UCSD-AML1 (cell line): Measurements from ENCODE around the gene LGALS7B.
"Not testable (repeated sequence)": the region's sequence is repeated elsewhere in the genome, so short reads cannot be mapped to it uniquely, and the experiment has no call there.

ENCODE experiments used
- DNase-seq: peaks from one replicate; lab custom pipeline; 2025; ENCODE audit not compliant: unreplicated experiment; lab: John Stamatoyannopoulos, UW

Gene LGALS7B

GRCh38 chr19:38788478-38789243, at the start of gene LGALS7B:
Gene LGALS7B, plus strand, starts transcription at chr19:38789200. Its CDS starts 27 bp downstream, at chr19:38789227.
- no peak for DNase-seq

GRCh38 chr19:38739440-38740256, 49.4 kb upstream of the LGALS7B start:
- DNase-seq, result no peak

- DNase-seq, result no peak
Measured at GRCh38 chr19:38740257-38740592, 48.8 kb upstream of the LGALS7B start.

GRCh38 chr19:38740932-38741331, 48.1 kb upstream of the LGALS7B start:
- DNase-seq, result no peak

GRCh38 chr19:38741670-38742069, 47.3 kb upstream of the LGALS7B start:
- DNase-seq, result no peak

- DNase-seq, result no peak
Measured at GRCh38 chr19:38742296-38742695, 46.7 kb upstream of the LGALS7B start.

- DNase-seq, result no peak
Measured at GRCh38 chr19:38742906-38743305, 46.1 kb upstream of the LGALS7B start.

GRCh38 chr19:38743394-38744297, 45.4 kb upstream of the LGALS7B start:
- no peak for DNase-seq

- DNase-seq, result no peak
Measured at GRCh38 chr19:38744298-38744681, 44.7 kb upstream of the LGALS7B start, which contains the start of gene CAPN12. Gene CAPN12, minus strand, starts transcription at chr19:38744474. Its CDS starts 309 bp downstream, at chr19:38744165.

- no peak for DNase-seq
Measured at GRCh38 chr19:38744874-38745273, 44.1 kb upstream of the LGALS7B start.

- no peak for DNase-seq
Measured at GRCh38 chr19:38745316-38745715, 43.7 kb upstream of the LGALS7B start.

- not testable (repeated sequence) for DNase-seq
Measured at GRCh38 chr19:38753783-38754182, 35.2 kb upstream of the LGALS7B start.

GRCh38 chr19:38754196-38754595, 34.8 kb upstream of the LGALS7B start:
- not testable (repeated sequence) for DNase-seq

GRCh38 chr19:38759590-38760003, 29.4 kb upstream of the LGALS7B start:
- DNase-seq, result no peak

GRCh38 chr19:38760805-38761517, 28.0 kb upstream of the LGALS7B start:
- not testable (repeated sequence) for DNase-seq

- DNase-seq, result not testable (repeated sequence)
Measured at GRCh38 chr19:38761884-38762389, 27.1 kb upstream of the LGALS7B start.

- no peak for DNase-seq
Measured at GRCh38 chr19:38763795-38764220, 25.2 kb upstream of the LGALS7B start.

- no peak for DNase-seq
Measured at GRCh38 chr19:38765214-38765613, 23.8 kb upstream of the LGALS7B start.

- DNase-seq, result no peak
Measured at GRCh38 chr19:38766276-38767047, 22.5 kb upstream of the LGALS7B start.
